ENCODE measurements around the gene CGNL1. TPM values are rescaled to one million over a fixed set of nuclear protein-coding genes. Genes with fewer than 3 reads are reported as not detected.

CGNL1 gene
- total RNA-seq, 1 experiment from 2014 or later, result 10.6 TPM

DNA sequence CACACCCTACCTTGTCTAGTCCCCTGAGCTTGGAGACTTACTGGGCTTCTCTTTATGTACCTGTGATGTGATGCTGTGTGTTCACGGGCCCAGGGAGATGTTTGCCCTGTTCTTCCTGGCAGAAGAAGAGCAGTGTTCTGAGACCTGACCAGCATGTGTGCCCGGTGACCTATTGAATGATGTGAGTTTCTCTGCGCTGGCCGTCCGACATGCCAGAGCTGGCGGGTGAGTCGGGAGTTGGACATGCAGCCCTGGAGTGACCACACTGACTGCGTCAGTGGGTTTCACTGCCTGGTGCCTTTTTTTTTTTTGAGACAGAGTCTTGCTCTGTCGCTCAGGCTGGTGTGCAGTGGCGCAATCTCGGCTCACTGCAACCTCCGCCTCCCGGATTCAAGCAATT is 42.3 kb downstream of the CGNL1 start:
- Histone ChIP-seq H3K36me3 (replicated peaks; ENCODE audit: control insufficient read depth, insufficient read depth, low read length) (no peaks in the 10 kb centered on the region), H3K27me3 (ENCODE audit: control insufficient read depth, insufficient read depth, low read length) (no peaks in the 10 kb centered on the region), H3K4me3 (ENCODE audit: insufficient read depth, low read depth, low read length) (no peak overlapping the region)
- no peak for DNase-seq

DNA sequence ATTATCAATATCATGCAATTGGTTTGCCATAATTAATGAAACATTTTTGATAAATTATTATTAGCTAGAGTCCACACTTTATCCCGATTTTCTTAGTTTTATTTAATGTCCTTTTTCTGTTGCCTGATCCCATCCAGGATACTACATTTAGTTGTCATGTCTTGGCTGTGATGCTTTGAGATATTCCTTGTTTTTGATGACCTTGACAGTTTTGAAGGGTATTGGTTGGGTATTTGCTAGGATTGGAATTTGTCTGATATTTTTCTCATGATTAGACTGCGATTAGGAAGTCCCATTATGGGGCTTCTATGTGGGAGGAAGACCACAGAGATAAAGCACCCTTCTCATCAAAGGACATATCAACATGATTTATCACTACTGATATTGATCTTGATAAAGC is 43.0 kb downstream of the CGNL1 start:
- DNase-seq, result no peak
- Histone ChIP-seq H3K4me3 (ENCODE audit: insufficient read depth, low read depth, low read length) (no peak overlapping the region), H3K36me3 (replicated peaks; ENCODE audit: control insufficient read depth, insufficient read depth, low read length) (no peaks in the 10 kb centered on the region), H3K27me3 (ENCODE audit: control insufficient read depth, insufficient read depth, low read length) (no peaks in the 10 kb centered on the region)

DNA sequence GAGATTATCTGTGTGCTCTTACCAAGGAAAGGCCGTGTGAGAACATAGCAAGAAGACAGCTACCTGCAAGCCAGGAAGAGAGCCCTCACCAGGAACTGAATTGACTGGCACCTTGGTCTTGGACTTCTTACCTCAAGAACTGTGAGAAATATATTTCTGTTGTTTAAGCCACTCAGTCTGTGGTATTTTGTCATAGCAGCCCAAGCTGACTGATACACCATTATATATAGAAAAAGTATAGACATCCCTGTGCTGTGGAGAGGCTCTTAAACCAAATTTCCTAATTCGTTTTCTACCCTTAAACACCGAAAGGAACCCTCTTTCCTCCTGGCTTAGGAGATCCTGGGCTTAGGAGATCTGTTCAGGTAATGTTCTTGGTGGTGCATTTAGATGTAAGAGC is 44.8 kb downstream of the CGNL1 start:
- Histone ChIP-seq H3K4me3 (ENCODE audit: insufficient read depth, low read depth, low read length) (no peak overlapping the region), H3K36me3 (replicated peaks; ENCODE audit: control insufficient read depth, insufficient read depth, low read length) (no peaks in the 10 kb centered on the region), H3K27me3 (ENCODE audit: control insufficient read depth, insufficient read depth, low read length) (no peaks in the 10 kb centered on the region)
- DNase-seq, result no peak

DNA sequence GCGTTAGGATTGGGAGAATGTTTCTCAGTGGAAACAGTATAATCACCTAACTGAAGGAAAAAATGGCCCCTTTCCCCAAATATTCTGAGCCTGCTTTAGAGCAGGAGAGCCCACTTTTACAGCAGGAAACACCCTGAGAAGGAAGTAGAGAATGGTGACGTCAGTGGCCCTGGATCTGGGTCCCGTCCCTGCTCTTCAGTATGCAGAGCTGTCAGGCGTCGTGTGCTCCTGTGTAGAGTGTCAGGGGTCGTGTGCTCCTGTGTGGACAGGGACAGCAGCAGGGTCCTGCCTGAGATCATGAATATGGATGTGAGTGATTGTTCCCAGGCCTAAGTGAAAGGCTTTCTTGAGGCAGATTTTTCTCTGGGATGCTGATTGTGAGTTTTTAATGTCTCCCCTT is 45.2 kb downstream of the CGNL1 start:
- H3K27me3 ChIP-seq (ENCODE audit: control insufficient read depth, insufficient read depth, low read length), result no peaks in the 10 kb centered on the region
- no peak for DNase-seq
- no peak overlapping the region for H3K4me3 ChIP-seq (ENCODE audit: insufficient read depth, low read depth, low read length)
- no peaks in the 10 kb centered on the region for H3K36me3 ChIP-seq (replicated peaks; ENCODE audit: control insufficient read depth, insufficient read depth, low read length)

DNA sequence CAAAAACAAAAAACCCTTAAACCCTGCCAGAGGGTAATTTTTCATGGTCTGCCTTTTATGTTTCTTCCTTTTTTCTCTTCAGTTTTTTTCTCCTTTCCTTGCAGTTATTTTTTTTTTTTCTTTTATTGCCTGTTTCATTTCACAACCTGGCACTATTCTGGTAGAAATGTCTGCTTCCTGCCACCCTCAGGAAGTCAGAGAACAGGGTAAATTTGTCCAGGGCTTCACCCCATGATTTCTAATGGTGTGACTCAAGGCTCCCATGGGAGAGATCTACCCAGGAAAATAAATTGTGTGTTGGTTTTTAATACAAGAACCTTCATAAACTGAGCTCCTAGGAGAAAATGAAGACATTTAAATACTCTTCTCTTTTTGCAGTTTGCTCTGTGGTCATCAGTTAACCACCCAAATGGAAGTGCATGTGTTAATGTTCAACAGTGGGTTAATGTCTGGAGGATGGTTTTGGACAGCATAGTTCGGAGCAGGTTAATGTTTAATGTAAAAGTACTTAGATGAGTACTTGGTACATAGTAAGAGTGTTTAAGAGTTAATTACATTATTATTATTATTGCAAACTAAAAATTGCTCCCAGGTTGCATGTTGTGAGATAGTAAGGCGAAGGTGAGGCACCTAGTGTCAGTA is 45.9 kb downstream of the CGNL1 start:
- H3K4me3 ChIP-seq (ENCODE audit: insufficient read depth, low read depth, low read length), result no peak overlapping the region
- DNase-seq, result no peak
- H3K27me3 ChIP-seq (ENCODE audit: control insufficient read depth, insufficient read depth, low read length), result no peaks in the 10 kb centered on the region
- H3K36me3 ChIP-seq (replicated peaks; ENCODE audit: control insufficient read depth, insufficient read depth, low read length), result no peaks in the 10 kb centered on the region

DNA sequence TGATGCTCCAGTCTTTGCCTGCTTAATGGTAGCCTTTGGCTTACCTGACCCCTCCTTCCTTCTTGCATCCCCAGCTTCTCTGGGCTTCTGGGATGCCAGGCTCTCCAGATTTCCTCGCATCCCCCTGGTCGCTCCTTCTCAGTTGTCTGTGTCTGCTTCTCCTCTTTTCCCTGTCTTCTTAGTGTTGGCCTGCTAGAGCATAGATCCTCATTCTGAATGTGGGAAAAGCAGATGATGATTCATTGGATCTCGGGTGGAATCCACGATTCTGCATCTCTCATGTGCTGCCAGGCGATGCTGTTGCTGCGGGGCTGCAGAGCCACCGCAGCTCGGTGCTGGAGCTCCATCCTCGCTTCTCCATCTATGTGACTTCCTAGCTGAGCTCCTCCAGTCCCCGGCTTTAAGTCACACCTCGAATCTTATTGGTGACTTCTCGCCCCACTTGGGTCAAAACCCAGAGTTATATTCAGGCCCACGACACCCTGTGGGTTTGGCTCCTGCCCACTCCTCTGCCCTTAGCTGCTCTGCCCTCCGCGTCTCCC is 47.4 kb downstream of the CGNL1 start:
- no peaks in the 10 kb centered on the region for H3K27me3 ChIP-seq (ENCODE audit: control insufficient read depth, insufficient read depth, low read length)
- H3K4me3 ChIP-seq (ENCODE audit: insufficient read depth, low read depth, low read length), result no peak overlapping the region
- no peaks in the 10 kb centered on the region for H3K36me3 ChIP-seq (replicated peaks; ENCODE audit: control insufficient read depth, insufficient read depth, low read length)
- DNase-seq, result no peak

DNA sequence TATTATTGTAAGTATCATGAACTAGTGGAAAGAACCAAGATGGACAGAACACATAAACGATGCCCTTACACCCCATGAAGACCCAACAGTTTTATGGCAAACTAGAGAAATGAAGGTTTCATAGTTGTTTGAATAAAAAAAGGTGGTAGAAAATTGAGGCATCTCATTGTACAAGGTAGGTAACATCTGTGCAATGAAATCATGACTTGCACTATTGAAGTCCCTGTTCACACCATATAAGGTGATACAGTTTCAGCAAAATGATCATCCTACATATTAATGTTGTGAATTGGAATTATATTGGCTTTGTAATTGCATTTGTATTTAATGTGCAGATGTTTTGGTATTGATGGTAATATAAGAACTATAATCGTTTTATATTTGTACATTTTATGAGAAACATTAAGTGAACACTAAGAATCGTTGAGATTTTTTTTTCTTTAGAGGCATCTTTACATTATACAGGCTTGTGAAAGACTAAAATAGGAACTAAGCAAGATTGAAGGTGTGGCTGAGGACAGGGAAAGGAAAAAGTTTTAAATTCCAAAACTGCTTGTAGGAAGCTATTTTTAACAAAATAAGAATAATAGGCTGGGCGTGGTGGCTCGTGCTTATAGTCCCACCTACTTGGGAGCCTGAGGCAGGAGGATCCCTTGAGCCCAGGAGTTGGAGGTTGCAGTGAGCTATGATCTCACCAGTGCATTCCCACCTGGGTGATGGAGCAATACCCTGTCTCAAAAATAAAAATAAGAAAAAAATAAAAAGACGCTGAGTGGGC is 48.5 kb downstream of the CGNL1 start:
- no peak overlapping the region for H3K4me3 ChIP-seq (ENCODE audit: insufficient read depth, low read depth, low read length)
- DNase-seq, result no peak
- no peaks in the 10 kb centered on the region for H3K27me3 ChIP-seq (ENCODE audit: control insufficient read depth, insufficient read depth, low read length)
- no peaks in the 10 kb centered on the region for H3K36me3 ChIP-seq (replicated peaks; ENCODE audit: control insufficient read depth, insufficient read depth, low read length)

DNA sequence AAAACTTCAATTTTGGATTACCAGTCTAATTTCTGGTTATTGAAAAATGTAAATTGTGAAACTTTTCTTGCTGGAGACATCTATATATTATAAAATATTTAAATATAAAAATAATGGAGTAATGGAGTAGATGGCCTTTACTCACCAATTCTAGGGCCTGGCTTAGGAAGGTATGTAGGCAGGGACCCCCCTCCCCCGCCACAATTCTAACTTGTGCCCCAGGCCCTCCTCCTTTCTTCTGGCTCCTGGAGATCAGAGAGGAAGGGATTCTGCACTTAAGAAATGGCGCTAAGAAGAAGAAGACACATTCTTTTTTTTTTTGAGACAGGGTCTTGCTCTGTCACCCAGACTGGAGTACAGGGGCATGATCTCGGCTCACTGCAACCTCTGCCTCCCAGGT is 49.5 kb downstream of the CGNL1 start:
- peak; percentile 60 for DNase-seq
- H3K27me3 ChIP-seq (ENCODE audit: control insufficient read depth, insufficient read depth, low read length), result no peaks in the 10 kb centered on the region
- H3K4me3 ChIP-seq (ENCODE audit: insufficient read depth, low read depth, low read length), result no peak overlapping the region
- no peaks in the 10 kb centered on the region for H3K36me3 ChIP-seq (replicated peaks; ENCODE audit: control insufficient read depth, insufficient read depth, low read length)

DNA sequence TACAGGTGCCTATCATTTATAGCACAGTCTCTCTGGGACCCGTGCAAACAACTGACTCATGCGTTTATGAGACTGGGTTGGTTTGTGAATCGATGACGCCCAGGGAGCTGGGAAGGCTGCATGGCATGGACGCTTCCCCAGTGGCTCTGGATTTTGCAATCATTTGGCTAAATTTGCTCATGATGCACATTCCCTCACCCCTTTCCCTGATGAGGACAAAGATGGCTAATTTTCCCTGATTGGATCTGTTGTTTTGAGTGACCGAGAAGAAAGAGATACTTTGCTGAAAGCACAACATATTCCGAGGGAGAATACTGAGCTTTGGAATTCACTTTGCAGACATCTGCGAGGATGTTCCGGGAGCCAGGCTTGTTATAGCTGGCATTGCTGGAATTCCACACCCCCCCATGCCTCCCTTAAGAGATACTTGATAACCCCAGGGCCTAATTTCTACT is 51.1 kb downstream of the CGNL1 start:
- DNase-seq, result peak; percentile 34
- Histone ChIP-seq H3K36me3 (replicated peaks; ENCODE audit: control insufficient read depth, insufficient read depth, low read length) (no peaks in the 10 kb centered on the region), H3K27me3 (ENCODE audit: control insufficient read depth, insufficient read depth, low read length) (no peaks in the 10 kb centered on the region), H3K4me3 (ENCODE audit: insufficient read depth, low read depth, low read length) (no peak overlapping the region)

DNA sequence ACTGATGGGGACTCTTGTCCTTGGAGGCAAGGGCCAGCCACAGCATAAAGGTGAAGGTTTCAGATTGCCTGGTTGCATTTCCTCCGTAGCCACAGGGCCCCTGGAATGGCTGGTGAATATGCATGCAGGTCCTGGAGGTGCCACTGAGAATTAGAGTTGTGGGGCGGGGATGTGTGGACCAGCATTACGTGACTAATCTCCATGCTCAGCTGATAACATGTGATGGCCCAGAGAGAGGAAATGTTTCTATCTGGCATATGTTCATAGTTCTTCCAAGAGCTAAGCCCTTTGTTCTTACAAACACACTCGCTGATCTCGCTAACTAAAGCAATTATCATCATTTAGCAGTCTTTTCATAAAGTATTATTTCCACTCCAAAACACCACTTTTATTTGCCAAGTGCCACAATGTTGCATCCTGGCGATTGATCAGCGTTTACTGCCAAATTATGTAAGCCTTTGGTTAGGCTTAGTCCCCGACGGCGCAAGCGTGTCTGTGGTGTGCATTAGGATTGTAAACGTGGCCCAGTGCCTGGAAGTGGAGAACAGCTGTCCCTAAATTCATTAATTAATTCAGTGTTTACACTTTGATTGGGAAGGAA is 55.9 kb downstream of the CGNL1 start:
- Histone ChIP-seq H3K27me3 (ENCODE audit: control insufficient read depth, insufficient read depth, low read length) (no peaks in the 10 kb centered on the region), H3K36me3 (replicated peaks; ENCODE audit: control insufficient read depth, insufficient read depth, low read length) (no peaks in the 10 kb centered on the region), H3K4me3 (ENCODE audit: insufficient read depth, low read depth, low read length) (no peak overlapping the region)
- peak; percentile 50 for DNase-seq

DNA sequence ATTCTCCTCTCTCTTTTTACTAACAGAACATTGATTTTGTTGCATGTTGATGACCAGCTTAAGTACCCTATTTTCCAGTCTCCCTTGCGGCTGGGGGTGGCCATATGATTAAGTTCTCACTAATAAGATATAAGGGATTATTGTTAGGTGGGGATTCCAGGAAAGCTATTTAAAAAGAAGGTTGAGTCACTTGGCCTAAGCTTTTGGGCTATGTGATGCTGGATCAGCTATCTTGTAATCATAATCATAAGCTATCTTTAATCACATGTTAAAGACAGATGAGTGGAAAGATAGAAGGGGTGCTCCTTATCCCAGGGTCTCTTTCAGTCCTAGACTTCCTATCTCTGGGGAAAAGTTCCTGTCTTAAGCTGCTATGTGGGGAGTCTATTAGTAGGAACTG is 59.9 kb downstream of the CGNL1 start:
- no peak for DNase-seq
- Histone ChIP-seq H3K27me3 (ENCODE audit: control insufficient read depth, insufficient read depth, low read length) (no peaks in the 10 kb centered on the region), H3K4me3 (ENCODE audit: insufficient read depth, low read depth, low read length) (no peak overlapping the region), H3K36me3 (replicated peaks; ENCODE audit: control insufficient read depth, insufficient read depth, low read length) (no peaks in the 10 kb centered on the region)

DNA sequence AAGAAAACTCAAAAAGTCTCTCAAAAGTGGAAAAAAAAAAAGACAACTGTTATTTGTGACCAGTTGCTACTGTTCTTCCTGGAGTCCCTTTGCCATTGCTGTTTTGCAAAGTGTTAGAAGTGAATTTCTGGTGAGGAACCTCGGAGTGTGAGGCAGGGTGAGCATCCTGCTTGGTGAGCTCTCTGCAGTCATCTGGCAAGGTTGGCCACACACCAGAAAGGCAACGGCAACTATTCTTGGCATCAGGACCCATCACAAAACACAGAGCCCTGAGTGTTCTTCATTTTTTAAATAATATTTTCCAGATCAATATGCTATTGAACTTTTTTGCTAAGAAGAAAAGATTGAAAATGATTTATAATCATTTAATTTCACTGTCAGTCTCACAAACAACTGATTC is 60.7 kb downstream of the CGNL1 start:
- DNase-seq, result no peak
- Histone ChIP-seq H3K36me3 (replicated peaks; ENCODE audit: control insufficient read depth, insufficient read depth, low read length) (no peaks in the 10 kb centered on the region), H3K27me3 (ENCODE audit: control insufficient read depth, insufficient read depth, low read length) (no peaks in the 10 kb centered on the region), H3K4me3 (ENCODE audit: insufficient read depth, low read depth, low read length) (no peak overlapping the region)

DNA sequence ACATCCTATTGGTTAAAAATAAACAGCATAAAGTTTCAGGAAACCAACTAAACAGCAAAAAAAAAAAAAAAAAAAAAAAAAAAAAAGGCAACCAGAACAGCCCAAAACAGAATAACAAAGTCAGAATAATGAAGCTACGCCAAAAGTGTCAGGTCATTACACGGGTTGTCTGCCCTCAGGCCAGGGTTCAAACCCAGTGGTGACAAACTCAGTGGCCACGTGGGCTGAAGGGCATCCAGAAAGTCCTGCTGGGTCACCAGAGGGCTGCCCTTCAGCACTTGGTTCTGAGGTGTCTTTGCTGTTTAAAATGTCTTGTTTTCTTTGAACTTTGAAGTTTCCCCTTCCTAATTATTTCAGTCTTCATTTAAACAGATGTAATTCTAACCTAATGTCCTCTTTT is 61.3 kb downstream of the CGNL1 start:
- peaks cover 2% of the 10 kb centered on the region for H3K36me3 ChIP-seq (replicated peaks; ENCODE audit: control insufficient read depth, insufficient read depth, low read length)
- DNase-seq, result no peak
- H3K27me3 ChIP-seq (ENCODE audit: control insufficient read depth, insufficient read depth, low read length), result no peaks in the 10 kb centered on the region
- H3K4me3 ChIP-seq (ENCODE audit: insufficient read depth, low read depth, low read length), result no peak overlapping the region

DNA sequence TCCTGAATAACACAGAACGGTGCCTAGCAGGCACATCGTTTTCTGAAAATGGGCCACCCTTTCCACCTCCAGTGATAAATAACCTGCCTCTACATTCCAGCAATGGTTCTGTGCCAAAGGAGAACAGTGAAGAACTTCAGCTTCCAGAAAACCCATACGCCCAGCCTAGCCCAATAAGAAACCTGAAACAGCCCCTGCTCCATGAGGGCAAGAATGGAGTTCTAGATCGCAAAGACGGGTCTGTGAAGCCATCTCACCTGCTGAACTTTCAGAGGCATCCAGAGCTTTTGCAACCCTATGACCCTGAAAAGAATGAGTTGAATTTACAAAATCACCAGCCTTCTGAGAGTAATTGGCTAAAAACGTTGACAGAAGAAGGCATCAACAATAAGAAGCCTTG is 61.9 kb downstream of the CGNL1 start:
- Histone ChIP-seq H3K27me3 (ENCODE audit: control insufficient read depth, insufficient read depth, low read length) (no peaks in the 10 kb centered on the region), H3K4me3 (ENCODE audit: insufficient read depth, low read depth, low read length) (no peak overlapping the region), H3K36me3 (replicated peaks; ENCODE audit: control insufficient read depth, insufficient read depth, low read length) (peaks cover 4% of the 10 kb centered on the region)
- DNase-seq, result no peak
